Right kidney (tissue), 9 donors: Measurements from ENCODE around the gene ACOT13.
"Not testable (repeated sequence)": the region's sequence is repeated elsewhere in the genome, so short reads cannot be mapped to it uniquely, and the experiment has no call there.

ENCODE experiments used
- DNase-seq: peaks from one replicate; pipeline ENCODE4 v3.0.0-alpha.2; 2016
- long read RNA-seq, 8 donors: transcript quantifications; one replicate each; lab custom pipeline, GENCODE V29; 2026

ACOT13 gene
- long read RNA-seq, donor 1, full-length matches to known transcripts: 96 of 245 reads
- long read RNA-seq, donor 1, partial matches to known transcripts: 48 of 245 reads
- long read RNA-seq, donor 1, other reads (novel, unspliced or antisense): 101 of 245 reads
- long read RNA-seq, donor 2, full-length matches to known transcripts: 32 of 51 reads
- long read RNA-seq, donor 2, partial matches to known transcripts: 19 of 51 reads
- long read RNA-seq, donor 2, other reads (novel, unspliced or antisense): 0 of 51 reads
- long read RNA-seq, donor 3, full-length matches to known transcripts: 20 of 90 reads
- long read RNA-seq, donor 3, partial matches to known transcripts: 6 of 90 reads
- long read RNA-seq, donor 3, other reads (novel, unspliced or antisense): 64 of 90 reads
- long read RNA-seq, donor 4, full-length matches to known transcripts: 39 of 59 reads
- long read RNA-seq, donor 4, partial matches to known transcripts: 20 of 59 reads
- long read RNA-seq, donor 4, other reads (novel, unspliced or antisense): 0 of 59 reads
- long read RNA-seq, donor 5, full-length matches to known transcripts: 50 of 66 reads
- long read RNA-seq, donor 5, partial matches to known transcripts: 16 of 66 reads
- long read RNA-seq, donor 5, other reads (novel, unspliced or antisense): 0 of 66 reads
- long read RNA-seq, donor 6, full-length matches to known transcripts: 46 of 53 reads
- long read RNA-seq, donor 6, partial matches to known transcripts: 7 of 53 reads
- long read RNA-seq, donor 6, other reads (novel, unspliced or antisense): 0 of 53 reads
- long read RNA-seq, donor 7, full-length matches to known transcripts: 59 of 316 reads
- long read RNA-seq, donor 7, partial matches to known transcripts: 98 of 316 reads
- long read RNA-seq, donor 7, other reads (novel, unspliced or antisense): 159 of 316 reads
- long read RNA-seq, donor 8, full-length matches to known transcripts: 25 of 44 reads
- long read RNA-seq, donor 8, partial matches to known transcripts: 19 of 44 reads
- long read RNA-seq, donor 8, other reads (novel, unspliced or antisense): 0 of 44 reads

GRCh38 chr6:24666641-24667377, at the start of gene ACOT13, which contains the start of gene TDP2:
Gene ACOT13, plus strand, starts transcription at chr6:24667077. Its CDS starts 187 bp downstream, at chr6:24667264.
Gene TDP2, minus strand, starts transcription at chr6:24666899. Its CDS starts 37 bp downstream, at chr6:24666862.
- DNase-seq: peak; percentile 92

- no peak for DNase-seq
Observed at GRCh38 chr6:24619661-24620060, 47.2 kb upstream of the ACOT13 start.

- DNase-seq: no peak
Observed at GRCh38 chr6:24620637-24621036, 46.2 kb upstream of the ACOT13 start.

- no peak for DNase-seq
Observed at GRCh38 chr6:24621626-24622289, 45.1 kb upstream of the ACOT13 start.

GRCh38 chr6:24630856-24631505, 35.9 kb upstream of the ACOT13 start:
- no peak for DNase-seq

GRCh38 chr6:24631671-24632070, 35.2 kb upstream of the ACOT13 start:
- DNase-seq: no peak

- DNase-seq: no peak
Observed at GRCh38 chr6:24632573-24632972, 34.3 kb upstream of the ACOT13 start.

- DNase-seq: no peak
Observed at GRCh38 chr6:24636681-24637080, 30.2 kb upstream of the ACOT13 start.

- DNase-seq: no peak
Observed at GRCh38 chr6:24640166-24640565, 26.7 kb upstream of the ACOT13 start.

- DNase-seq: not testable (repeated sequence)
Observed at GRCh38 chr6:24640631-24641030, 26.2 kb upstream of the ACOT13 start.

- DNase-seq: no peak
Observed at GRCh38 chr6:24642061-24642460, 24.8 kb upstream of the ACOT13 start.

GRCh38 chr6:24643920-24644319, 23.0 kb upstream of the ACOT13 start:
- DNase-seq: no peak

GRCh38 chr6:24644377-24644776, 22.5 kb upstream of the ACOT13 start:
- DNase-seq: no peak

- no peak for DNase-seq
Observed at GRCh38 chr6:24646771-24647170, 20.1 kb upstream of the ACOT13 start.

GRCh38 chr6:24648276-24648675, 18.6 kb upstream of the ACOT13 start:
- DNase-seq: no peak

GRCh38 chr6:24649691-24650090, 17.2 kb upstream of the ACOT13 start:
- no peak for DNase-seq

- DNase-seq: no peak
Observed at GRCh38 chr6:24650365-24650764, 16.5 kb upstream of the ACOT13 start.

GRCh38 chr6:24655215-24655614, 11.7 kb upstream of the ACOT13 start:
- DNase-seq: no peak

GRCh38 chr6:24658573-24659560, 8.0 kb upstream of the ACOT13 start:
- no peak for DNase-seq

GRCh38 chr6:24659561-24659960, 7.3 kb upstream of the ACOT13 start:
- no peak for DNase-seq
